Measurements from ENCODE around the gene C1RL.
"Not testable (repeated sequence)": the region's sequence is repeated elsewhere in the genome, so short reads cannot be mapped to it uniquely, and the experiment has no call there.

The C1RL gene

DNA sequence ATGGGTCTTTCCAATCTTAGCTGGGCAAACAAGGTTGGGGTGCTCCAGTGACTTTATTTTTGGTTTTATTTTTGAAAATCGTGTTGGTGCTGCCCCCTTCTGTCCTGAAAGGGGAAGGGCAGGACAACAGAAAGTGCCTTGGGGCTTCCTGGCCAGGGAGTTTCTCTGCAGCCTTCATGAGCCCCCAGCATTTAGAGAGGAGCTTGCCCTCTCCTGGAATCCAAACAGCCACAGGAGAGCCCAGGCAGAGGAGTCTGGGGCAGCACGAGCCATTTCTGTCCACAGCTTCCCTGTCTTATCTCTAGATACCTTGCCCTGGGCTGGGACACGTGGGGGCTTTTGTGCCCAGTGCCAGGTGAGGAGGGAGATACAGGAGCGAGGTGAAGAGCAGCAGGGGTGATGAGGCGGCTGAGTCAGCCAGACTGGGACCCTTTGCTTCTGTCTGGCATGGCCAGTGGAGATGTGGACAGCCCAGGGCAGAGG, 4.4 kb upstream of the C1RL start:
- DNase-seq, result peak; percentile 26 to 27

DNA sequence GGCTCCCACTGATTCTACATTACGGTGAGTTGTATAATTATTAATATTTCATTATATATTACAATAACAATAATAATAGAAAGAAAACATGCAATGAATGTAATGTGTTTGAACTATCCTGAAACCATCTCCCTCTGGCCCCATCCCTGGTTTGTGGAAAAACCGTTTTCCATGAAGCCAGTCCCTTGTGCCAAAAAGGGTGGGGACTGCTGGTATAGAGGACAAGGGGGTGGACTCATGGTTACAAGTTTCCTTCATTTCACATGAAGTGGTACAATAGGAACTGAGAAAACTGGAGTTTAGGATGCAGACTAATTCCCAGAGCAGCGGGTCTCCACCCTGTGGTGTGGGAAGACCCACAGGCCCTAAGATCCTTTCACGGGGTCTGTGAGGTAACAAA, 3.0 kb upstream of the C1RL start:
- no peak for DNase-seq

DNA sequence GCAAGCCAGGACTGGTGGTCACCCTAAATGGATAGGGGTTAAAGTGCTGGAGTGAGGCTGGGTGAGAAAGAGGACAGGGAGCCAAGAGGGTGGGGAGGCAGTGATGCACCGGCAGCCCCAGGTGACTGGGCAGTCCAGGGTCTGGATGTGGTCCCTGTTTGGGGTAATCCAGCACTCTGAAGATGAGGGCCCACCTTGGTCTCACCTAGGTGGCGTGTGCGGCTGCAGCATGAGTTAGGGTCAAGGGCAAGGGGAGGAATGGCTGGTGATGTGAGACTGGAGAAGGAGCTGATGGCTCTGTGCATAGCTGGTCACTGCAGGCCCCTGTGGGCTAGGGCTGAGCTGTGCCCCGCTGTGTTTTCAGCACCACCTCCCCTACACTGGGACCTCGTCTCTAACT, 1.6 kb upstream of the C1RL start:
- no peak for DNase-seq

DNA sequence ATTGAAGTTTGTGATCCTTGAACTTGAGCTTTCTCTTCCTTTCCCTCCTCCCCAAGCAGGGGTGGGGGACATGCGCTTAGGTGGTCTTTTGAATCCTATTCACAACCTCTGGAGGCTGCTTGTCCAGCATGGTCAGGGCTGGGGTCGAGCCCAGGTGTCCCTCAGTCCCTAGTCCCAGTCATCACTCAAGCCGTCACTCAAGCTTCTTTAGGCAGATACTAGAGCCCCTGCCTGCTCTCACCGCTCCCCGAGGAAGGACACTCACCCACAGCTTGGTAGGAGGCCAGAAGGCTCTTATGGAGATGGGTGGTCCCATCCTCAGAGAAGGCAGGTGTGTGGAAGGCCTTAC, 532 bp upstream of the C1RL start:
- DNase-seq, result no peak

DNA sequence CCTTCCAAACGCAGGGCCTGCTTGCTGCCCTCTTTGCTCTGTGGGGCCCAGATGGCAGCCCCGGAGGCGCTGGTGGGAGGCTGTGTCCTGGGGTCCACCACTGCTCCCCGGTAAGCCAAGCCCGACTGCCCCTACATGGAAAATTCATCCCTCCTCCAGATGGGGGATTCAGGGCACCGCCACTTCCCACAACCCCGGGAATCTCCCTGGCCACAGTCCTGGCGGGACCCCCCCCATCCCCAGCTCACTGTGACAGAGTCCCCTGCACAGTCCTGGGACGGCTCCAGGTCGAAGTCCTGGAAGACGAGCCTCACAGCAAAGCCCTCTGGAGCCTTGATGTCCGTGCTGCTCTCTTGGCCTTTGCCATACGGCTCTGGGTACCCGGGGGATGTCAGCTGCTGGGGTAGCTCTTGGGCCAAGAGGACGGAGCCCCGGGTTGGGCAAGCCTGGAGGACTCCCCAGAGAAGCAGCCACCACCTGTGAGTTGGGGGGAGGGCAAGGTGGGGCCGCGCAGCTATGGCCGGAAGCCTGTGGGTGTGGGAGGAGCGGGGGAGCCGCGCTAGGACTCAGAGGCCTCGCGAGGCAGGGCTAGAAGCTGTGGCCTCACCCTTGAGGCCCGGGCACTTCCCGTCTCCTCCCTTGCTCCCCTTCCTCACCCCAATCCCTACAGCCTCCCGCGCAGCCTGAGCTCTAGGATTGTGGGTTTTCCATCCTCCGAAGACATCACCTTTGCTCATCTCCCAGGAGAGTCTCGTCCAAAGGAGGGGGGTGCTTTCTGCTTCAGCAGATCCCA, 815 bp downstream of the C1RL start:
- DNase-seq, result peak; percentile 43 to 59

DNA sequence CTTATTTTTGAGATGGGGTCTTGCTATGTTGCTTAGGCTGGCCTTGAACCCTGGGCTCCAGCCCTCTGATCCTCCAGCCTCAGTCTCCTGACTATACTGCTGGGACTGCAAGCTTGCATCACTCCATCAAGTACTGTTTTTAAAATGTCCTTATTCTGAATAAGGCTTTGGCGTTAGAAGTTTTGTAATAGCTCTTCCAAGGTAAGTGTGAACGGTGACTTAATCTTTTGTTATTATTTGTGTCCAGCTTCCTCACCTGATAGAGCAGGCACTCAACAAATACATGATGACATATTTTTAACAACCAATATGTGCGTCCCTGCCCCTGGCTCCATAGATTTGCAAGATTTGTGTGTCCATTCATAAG, 1.4 kb downstream of the C1RL start:
- DNase-seq, result peak in 1 of 2 experiments; percentile 2

DNA sequence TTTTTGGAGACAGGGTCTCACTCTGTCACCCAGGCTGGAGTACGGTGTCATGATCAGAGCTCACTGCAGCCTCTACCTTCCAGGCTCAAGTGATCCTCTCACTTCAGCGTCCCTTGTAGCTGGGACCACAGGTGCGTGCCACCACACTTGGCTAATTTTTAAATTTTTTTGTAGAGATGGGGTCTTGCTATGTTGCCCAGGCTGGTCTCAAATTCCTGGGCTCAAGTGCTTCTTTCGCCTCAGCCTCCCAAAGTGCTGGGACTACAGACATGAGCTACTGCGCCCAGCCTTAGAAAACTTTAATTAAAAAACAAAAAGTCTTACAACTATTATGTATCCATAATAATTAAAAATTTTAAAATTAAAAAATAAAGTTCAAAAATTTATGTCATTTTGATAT, 1.8 kb downstream of the C1RL start:
- DNase-seq, result not testable (repeated sequence)

DNA sequence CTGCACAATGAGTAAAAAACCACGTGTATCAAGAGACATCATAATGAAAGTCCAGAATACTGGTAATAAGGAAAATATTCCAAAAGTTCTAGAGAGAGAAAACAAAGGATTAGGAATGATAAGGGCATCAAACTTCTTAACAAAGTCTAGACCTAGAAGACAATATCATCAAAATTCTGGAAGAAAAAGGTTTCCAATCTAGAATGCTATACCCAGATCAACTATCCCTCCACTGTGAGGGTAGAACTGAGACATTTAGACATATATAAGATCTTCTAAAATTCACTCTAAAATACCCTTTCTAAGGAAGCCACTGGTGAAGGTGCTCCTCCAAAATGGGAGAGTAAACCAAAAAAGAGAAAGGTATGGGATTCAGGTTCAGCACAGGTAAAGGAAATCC, 2.9 kb downstream of the C1RL start:
- no peak for DNase-seq

DNA sequence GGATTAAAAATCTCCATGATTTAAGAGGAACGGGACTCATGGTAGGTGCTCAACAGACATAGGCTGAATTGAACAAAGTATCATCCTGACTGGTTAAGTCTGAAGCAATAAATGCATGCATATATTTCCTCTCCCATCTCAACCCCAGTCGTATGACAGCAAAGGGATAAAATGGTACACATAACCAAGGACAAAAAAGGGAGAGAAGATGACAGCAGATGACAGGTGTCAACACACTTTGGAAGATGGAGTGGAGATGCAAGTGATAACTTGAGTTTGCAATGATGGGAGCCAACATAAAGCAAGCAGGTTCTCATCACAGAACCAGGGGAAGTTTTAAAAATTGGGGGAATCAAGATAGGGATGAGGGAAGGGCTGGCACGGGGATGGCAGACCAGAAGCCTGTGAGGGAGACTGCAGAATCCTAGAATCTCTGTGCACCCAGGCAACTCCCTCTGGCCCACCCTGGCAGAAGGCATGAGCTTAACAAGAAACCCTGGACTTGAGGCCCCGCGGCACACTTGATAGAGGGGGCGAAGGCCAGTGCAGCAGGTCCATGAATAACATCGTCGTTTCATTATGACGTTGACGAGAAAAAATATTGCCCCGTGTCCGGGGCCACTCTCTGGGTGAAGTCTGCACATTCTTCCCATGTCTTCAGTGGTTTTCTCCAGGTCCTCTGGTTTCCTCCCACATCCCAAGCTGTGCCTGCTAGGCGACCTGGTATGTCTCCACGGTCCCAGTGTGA, 5.0 kb downstream of the C1RL start:
- DNase-seq, result no peak

DNA sequence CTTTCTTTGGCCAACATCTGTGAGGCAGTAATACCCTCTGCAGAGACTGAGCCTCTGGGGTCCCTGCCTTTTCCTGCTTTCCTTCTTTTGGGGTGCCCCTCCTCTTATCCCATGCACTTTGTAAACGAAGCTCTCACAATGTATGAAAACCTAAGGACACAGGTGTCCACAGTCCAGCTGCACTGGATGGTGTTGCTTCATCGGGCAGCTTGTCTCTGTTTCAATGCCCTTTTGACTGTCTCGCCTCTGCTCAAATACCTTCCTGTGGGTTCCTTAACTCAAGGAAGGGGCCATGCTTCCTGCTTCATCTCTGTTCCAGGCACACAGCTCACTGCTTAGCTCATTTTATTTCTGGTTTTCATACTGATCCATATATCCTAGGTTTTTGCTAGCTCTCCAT, 6.4 kb downstream of the C1RL start:
- no peak for DNase-seq

DNA sequence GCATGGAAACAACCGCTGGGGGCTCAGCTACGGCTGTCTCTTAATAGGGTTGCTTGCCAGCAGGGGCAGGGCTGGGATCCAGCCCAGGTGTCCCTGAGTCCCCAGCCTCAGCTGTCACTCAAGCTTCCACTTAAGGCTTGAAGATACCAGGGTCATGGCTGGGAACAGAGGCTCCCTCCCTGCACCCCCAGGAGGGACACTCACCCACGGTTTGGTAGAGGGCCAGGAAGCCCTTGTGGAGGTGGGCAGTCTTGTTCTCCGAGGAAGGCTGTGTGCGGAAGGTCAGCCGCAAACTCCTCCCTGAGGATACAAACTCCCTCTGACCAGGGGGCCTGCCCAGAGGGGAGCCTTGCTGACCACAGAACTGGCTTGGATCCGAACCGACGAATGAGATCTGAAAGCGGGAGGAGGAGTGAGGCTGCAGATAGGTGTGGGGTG, 7.3 kb downstream of the C1RL start:
- DNase-seq, result no peak

DNA sequence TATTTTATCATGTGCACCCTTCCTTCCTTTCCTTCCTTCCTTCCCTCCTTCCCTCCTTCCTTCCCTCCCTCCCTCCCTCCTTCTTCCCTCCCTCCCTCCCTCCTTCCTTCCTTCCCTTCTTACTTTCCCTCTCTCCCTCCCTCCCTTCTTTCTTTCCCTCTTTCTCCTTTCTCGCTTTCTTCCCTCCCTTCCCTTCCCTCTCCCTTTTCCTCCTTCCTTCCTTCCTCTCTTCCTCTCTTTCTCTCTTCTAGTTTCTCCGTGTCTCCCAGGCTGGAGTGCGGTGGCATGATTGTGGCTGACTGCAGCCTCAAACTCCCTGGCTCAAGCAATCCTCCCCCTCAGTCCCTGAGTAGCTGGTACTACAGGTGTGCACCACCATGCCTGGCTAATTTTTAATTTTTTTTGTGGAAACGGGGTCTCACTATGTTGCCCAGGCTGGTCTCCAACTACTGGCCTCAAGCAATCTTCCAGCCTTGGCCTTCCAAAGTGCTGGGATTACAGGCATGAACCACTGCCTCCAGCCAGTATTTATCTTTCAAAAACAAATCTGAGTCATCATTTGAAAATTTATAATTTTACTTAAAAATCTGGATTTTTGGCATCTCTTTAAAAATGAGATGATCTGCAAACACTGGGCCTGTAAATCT, 7.8 kb downstream of the C1RL start:
- DNase-seq, result no peak

DNA sequence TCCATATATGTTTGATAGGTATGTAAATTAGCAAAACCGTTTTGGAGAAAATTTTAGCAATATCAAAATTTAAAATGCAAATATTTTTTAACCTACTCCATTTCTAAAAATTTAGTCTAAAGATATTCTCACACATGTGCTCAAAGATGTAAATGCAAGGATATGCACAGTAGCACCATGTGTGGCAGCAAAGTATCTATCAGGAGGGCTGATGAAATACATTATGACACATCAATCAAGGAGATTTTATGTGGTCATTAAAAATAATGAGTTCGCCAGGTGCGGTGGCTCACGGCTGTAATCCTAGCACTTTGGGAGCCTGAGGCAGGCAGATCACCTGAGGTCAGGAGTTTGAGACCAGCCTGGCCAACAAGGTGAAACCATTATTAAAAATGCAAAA, 8.8 kb downstream of the C1RL start:
- DNase-seq, result no peak

DNA sequence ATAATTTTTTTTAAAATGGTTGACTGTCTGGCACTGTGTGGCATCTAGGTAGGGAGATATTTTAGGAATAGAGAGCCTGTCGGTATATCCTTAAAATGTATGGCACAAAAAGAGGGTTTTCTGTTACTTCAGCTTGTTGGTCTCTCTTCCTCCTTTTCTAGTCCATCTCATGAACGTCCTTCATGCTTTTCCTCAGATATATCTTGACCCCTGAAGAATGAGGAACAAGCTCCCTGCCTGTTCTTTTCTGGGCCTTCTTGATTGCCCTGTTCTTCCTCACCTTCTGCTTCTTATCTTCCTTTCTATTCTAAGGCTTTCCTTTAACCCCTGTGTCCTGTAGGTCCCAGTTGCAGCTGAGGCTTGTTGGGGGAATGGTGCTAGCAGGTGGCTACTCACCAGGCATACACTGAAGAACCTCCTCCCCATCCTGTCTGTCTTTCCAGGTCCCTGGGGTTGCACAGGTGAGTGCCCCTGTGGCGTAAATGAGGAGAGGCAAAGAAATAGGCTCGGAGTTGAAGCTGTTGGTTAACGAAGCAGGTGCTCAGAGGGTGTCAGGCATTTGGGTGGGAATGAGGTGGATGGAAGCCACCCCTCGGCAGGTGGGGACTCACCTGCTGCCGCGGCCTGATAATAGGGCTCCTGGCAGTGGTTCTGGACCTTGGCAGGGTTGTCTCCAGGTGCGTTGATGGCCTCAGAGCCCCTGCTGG, 9.6 kb downstream of the C1RL start:
- DNase-seq, result no peak

DNA sequence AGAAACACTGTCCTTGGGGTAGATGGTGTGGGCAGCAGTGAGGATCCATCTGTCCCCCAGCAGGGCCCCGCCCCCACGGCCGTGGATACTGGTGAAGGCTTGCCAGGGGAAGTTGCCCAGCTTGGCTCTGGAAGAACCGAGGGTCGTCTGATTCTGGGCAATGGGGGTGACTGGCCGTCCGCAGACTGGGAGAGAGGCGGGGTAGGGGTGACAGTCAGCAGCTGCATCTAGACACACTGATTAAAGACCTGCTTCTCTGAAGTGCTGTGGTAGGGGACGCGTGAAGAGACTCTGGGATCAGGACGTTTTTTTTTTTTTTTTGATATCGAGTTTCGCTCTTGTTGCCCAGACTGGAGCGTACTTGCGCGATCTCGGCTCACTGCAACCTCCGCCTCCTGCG, 12.0 kb downstream of the C1RL start:
- DNase-seq, result no peak

DNA sequence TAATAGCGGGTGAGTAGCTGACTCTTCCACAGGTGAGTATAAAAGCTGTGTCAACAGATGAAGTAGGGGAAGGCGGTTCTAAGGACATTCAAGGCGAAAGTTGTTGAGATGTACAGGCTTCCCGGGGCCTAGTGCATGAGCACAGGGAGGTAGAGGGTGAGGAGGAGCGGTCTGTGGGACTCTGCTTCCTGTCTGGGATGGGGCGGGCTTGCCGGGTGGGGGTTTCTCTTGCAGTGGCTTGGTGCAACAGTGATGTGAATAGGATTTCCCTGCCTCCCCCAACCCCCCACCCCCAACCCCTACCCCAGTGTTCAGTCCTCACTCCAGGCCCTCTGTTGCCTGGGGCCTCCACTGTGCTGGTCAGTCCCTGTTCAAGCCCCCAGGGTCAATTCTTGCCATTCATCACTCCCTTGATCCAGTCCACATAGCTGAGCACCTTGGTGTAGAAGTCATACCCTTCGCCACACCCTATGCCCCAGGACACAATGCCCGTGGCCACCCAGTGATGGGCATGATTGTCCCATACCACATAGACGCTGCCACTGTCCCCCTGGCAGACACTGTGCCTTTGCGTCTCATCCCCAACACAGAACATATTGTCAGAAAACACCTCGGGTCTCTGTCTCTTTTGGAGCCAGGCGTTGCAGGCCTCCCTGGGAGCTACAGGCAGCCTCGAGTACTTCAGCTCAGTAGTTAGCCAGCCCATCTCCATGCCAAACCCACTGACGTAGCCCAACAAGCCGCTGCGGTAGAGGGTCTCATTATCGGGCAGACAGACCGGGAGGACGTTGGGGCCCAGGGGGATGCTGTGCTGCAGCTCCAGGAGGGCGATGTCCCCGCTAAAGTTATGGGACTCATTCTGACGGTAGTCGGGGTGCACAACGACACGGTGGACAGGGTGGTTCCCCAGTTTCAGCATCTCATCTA, 12.7 kb downstream of the C1RL start:
- no peak for DNase-seq

DNA sequence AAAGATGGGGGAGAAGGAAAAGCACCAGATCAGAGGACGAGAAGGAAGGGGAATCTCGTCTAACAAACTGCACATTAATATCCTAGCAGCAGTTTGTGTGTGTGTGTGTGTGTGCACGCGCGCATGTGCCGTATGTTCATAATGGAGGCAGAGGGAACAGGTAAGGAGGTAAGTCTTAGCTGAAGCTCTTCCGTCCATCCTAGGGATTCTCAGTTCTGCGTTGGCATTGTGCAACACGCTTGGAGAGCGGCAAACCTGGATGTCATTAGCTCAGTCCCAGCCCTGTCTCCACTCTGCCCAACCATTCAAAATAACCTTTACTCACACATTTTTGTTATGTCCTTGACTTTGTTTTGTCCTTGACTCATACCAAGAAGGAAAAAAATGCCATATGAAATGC, 15.1 kb downstream of the C1RL start:
- no peak for DNase-seq

DNA sequence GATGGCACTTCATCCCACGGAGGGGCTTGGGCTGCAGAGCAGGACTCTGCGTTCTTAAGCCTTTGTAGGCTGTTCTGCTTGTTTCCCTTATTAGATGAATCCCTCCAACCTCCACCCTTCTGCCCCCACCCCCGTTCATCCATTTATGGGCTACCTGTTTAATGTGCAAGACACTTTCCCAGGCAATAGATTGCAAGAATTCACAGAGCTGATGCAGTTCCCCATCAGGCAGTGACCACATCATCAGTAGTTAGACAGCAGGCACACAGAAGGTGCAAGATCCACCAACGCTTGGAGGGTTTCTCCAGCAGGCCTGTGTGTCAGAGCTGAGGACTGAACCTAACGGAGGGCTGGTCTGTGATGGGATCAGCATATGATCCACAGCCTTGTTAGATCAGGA, 15.5 kb downstream of the C1RL start:
- DNase-seq, result no peak

DNA sequence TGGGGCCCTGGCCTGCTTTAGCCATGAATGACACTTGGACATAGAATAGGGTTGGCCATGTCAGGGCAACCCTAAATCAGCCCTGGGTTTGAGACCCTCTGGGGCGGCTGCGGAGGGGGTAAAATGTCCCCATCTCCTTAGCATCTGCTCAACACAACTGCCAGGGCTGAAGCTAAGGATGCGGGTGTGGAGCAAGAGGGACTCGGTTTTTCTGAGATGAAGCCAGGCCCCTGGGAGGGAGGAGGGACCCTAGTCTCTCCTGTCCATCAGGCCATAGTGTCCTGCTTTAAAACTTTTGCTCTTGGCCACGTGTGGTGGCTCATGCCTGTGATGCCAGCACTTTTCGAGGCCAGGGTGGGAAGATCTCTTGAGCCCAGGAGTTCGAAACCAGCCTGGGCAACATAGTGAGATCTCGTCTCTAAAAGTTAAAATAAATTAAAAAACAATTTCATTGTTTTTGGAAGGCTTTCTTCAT, 16.0 kb downstream of the C1RL start:
- DNase-seq, result no peak

DNA sequence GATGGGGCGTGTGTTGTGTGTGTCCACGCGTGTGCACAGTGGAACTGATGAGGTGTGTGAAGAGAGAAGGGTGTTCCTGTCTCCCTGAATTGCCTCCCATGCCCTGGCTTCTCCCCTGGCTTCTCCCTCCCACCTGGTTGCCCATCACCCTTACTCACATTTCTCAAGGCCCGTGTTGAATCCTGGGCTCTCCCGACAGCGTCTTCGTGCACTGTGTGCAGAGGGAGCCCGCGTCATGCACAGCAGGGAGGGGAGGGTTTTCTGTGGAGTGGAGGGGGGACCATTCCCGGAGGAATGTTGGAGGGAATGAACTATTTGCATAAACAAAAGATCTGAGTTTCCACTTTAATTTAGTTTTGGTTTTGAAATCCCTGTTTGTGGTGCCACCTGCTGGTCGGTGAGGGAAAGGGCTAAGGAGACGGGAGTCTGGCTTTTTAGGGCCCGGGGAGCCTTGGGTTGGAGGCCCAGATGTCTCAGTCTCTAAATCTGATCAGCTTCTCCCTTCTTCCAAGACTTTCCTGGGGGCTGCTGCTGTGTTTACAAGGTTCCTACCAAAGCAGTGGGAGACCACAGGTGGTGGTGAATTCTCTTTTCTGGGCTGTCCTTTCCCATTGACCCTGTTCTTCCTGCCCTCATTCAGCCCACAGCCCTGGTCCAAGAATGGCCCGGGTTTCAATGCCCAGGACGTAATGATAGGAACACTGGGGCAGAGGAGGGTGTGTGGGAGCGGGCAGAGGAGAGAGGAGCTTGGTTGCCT, 16.6 kb downstream of the C1RL start, which contains the start of gene C1R:
TSS of gene C1R (minus strand) at position 217 of the 757 bp plus-strand sequence. CDS start at position 160, 57 bp downstream.
- peak; percentile 17 to 34 for DNase-seq

DNA sequence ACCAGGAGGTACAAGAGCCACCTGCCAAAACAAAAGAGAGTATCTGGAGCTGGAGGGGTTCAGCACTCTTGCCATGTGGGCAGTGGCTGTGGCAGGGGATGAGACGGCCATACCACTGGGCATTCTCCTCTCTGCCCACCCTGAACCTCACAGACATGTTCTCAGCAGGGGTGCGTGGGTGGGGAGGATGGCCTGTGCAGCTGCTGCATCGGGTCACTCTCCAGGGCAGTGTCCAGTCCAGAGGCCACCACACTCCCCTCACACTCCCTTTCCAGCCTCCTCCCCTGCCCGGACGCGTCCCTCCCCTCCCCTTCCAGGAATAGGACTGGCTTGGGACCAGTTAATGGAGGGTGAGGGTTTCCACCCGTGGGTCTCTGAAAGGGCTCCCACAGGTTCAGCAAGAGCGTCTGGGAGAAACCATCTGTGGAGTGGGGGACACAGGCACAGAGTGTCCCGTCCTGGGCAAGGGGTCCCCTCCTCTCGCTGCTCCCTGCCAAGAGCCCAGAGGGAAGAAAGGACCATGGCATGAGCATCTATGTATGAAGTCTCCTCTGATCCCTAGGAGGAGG, 17.3 kb downstream of the C1RL start:
- DNase-seq, result no peak
